BLaER1 treated with 17β-estradiol and CSF1 and Interleukin-3, amounts not matched to agents 10 nM and 100 nM (cell line): ENCODE results near the gene FOXP1.
A peak's percentile ranks its signal among the peaks of the same experiment; 100 is the strongest.

Source experiments
- H3K27ac ChIP-seq, 11 experiments: shearing (Covaris generic); formaldehyde crosslinking; 2 replicates each; pipeline ENCODE4 v1.8.1; 2022
- H3K27me3 ChIP-seq, 11 experiments: shearing (Covaris generic); formaldehyde crosslinking; 2 replicates each; pipeline ENCODE4 v1.8.1; 2022
- H3K36me3 ChIP-seq, 11 experiments: shearing (Covaris generic); formaldehyde crosslinking; 2 replicates each; pipeline ENCODE4 v1.8.1; 2022
- H3K4me1 ChIP-seq, 10 experiments: shearing (Covaris generic); formaldehyde crosslinking; 2 replicates each; pipeline ENCODE4 v1.8.1; 2022
- H3K4me2 ChIP-seq, 11 experiments: shearing (Covaris generic); formaldehyde crosslinking; 2 replicates each; pipeline ENCODE4 v1.8.1; 2022
- H3K4me3 ChIP-seq, 10 experiments: shearing (Covaris generic); formaldehyde crosslinking; 2 replicates each; pipeline ENCODE4 v1.8.1; 2022
- H3K9ac ChIP-seq, 11 experiments: shearing (Covaris generic); formaldehyde crosslinking; 2 replicates each; pipeline ENCODE4 v1.8.1; 2022
- H3K9me3 ChIP-seq, 11 experiments: shearing (Covaris generic); formaldehyde crosslinking; replicated peaks in 1 of 11; 2 replicates each; pipeline ENCODE4 v1.8.1; 2022
- H4K20me1 ChIP-seq, 11 experiments: shearing (Covaris generic); formaldehyde crosslinking; 2 replicates each; pipeline ENCODE4 v1.8.1; 2022
- Cebpa-rat ChIP-seq, 11 experiments: shearing (Covaris generic); IDR thresholded peaks; 2 replicates each; pipeline ENCODE4 v1.8.1; 2022

The FOXP1 gene

GRCh38 chr3:71447803-71448202, 135.7 kb downstream of the FOXP1 start:
- H3K9me3 ChIP-seq: no peaks in the 10 kb centered on the region
- H4K20me1 ChIP-seq: no peaks in the 10 kb centered on the region
- TF ChIP-seq Cebpa-rat (IDR thresholded peaks at IDR 0.05): no peak
- no peak overlapping the region for H3K9ac ChIP-seq
- H3K4me1 ChIP-seq: peaks cover 49 to 59% (median 55%) of the 10 kb centered on the region in 10 experiments
- H3K36me3 ChIP-seq: no peaks in the 10 kb centered on the region
- H3K4me2 ChIP-seq: peak overlapping the region; percentile 51 to 95 (median 86); a peak in 20 of 22 replicates
- no peak overlapping the region for H3K4me3 ChIP-seq
- H3K27ac ChIP-seq: peak overlapping the region in 4 of 11 experiments; percentile 7 to 95 (median 56); a peak in 5 of 22 replicates
- H3K27me3 ChIP-seq: peaks cover 0 to 3% (median under 1%) of the 10 kb centered on the region in 11 experiments; a peak in 8 of 22 replicates

- Histone ChIP-seq H3K36me3 (no peaks in the 10 kb centered on the region), H3K27ac (peak overlapping the region in 9 of 11 experiments; percentile 2 to 97 (median 90); a peak in 13 of 22 replicates), H3K9ac (no peak overlapping the region), H4K20me1 (no peaks in the 10 kb centered on the region), H3K4me2 (peak overlapping the region; percentile 51 to 95 (median 86); a peak in 21 of 22 replicates), H3K27me3 (no peaks in the 10 kb centered on the region), H3K4me1 (peaks cover 55 to 65% (median 61%) of the 10 kb centered on the region in 10 experiments), H3K4me3 (no peak overlapping the region), H3K9me3 (no peaks in the 10 kb centered on the region)
- TF ChIP-seq Cebpa-rat (IDR thresholded peaks at IDR 0.05): no peak
These were observed 136.3 kb downstream of the FOXP1 start for GRCh38 chr3:71447197-71447596.

GRCh38 chr3:71446734-71447133, 136.8 kb downstream of the FOXP1 start:
- TF ChIP-seq Cebpa-rat (IDR thresholded peaks at IDR 0.05): no peak
- Histone ChIP-seq H3K4me3 (no peak overlapping the region), H3K27ac (peak overlapping the region in 9 of 11 experiments; percentile 2 to 97 (median 90); a peak in 15 of 22 replicates), H3K27me3 (no peaks in the 10 kb centered on the region), H3K9me3 (no peaks in the 10 kb centered on the region), H3K36me3 (no peaks in the 10 kb centered on the region), H3K4me2 (peak overlapping the region; percentile 51 to 95 (median 86); a peak in 21 of 22 replicates), H3K4me1 (peaks cover 60 to 70% (median 65%) of the 10 kb centered on the region in 10 experiments), H3K9ac (peak overlapping the region in 1 of 11 experiments; percentile 24; a peak in 1 of 22 replicates), H4K20me1 (no peaks in the 10 kb centered on the region)

- H3K9me3 ChIP-seq: no peaks in the 10 kb centered on the region
- H3K36me3 ChIP-seq: no peaks in the 10 kb centered on the region
- no peaks in the 10 kb centered on the region for H3K27me3 ChIP-seq
- peak overlapping the region; percentile 81 to 95 (median 89) for H3K4me2 ChIP-seq
- H3K27ac ChIP-seq: peak overlapping the region in 10 of 11 experiments; percentile 89 to 97 (median 94); a peak in 20 of 22 replicates
- no peak for TF ChIP-seq Cebpa-rat (IDR thresholded peaks at IDR 0.05)
- peaks cover 64 to 74% (median 70%) of the 10 kb centered on the region in 10 experiments for H3K4me1 ChIP-seq
- no peaks in the 10 kb centered on the region for H4K20me1 ChIP-seq
- no peak overlapping the region for H3K4me3 ChIP-seq
- H3K9ac ChIP-seq: peak overlapping the region in 4 of 11 experiments; percentile 14 to 83 (median 54); a peak in 1 of 22 replicates
These were observed 137.3 kb downstream of the FOXP1 start for GRCh38 chr3:71446260-71446659.

- Histone ChIP-seq H3K9ac (peak overlapping the region; percentile 74 to 83 (median 79); a peak in 21 of 22 replicates), H3K27me3 (no peaks in the 10 kb centered on the region), H3K4me3 (peak overlapping the region in 7 of 10 experiments; percentile 14 to 47 (median 36); a peak in 8 of 20 replicates), H3K36me3 (no peaks in the 10 kb centered on the region), H3K4me1 (peaks cover 78 to 85% (median 82%) of the 10 kb centered on the region in 10 experiments), H3K9me3 (no peaks in the 10 kb centered on the region), H4K20me1 (no peaks in the 10 kb centered on the region), H3K27ac (peak overlapping the region; percentile 87 to 97 (median 94)), H3K4me2 (peak overlapping the region; percentile 81 to 95 (median 89))
- TF ChIP-seq Cebpa-rat (IDR thresholded peaks at IDR 0.05): no peak
These were observed 138.7 kb downstream of the FOXP1 start for GRCh38 chr3:71444861-71445259.

- H3K9me3 ChIP-seq: no peaks in the 10 kb centered on the region
- no peaks in the 10 kb centered on the region for H4K20me1 ChIP-seq
- peaks cover 85 to 91% (median 88%) of the 10 kb centered on the region in 10 experiments for H3K4me1 ChIP-seq
- TF ChIP-seq Cebpa-rat (IDR thresholded peaks at IDR 0.05): peak in 2 of 11 experiments; percentile 16 to 36; a peak in 1 of 22 replicates
- H3K27me3 ChIP-seq: no peaks in the 10 kb centered on the region
- peak overlapping the region; percentile 74 to 83 (median 79) for H3K9ac ChIP-seq
- H3K36me3 ChIP-seq: no peaks in the 10 kb centered on the region
- H3K27ac ChIP-seq: peak overlapping the region; percentile 87 to 97 (median 94)
- peak overlapping the region in 8 of 10 experiments; percentile 14 to 47 (median 34); a peak in 9 of 20 replicates for H3K4me3 ChIP-seq
- H3K4me2 ChIP-seq: peak overlapping the region; percentile 81 to 95 (median 89)
These were observed 139.3 kb downstream of the FOXP1 start for GRCh38 chr3:71444028-71444860.

- H3K4me2 ChIP-seq: peak overlapping the region; percentile 81 to 95 (median 89)
- no peaks in the 10 kb centered on the region for H4K20me1 ChIP-seq
- TF ChIP-seq Cebpa-rat (IDR thresholded peaks at IDR 0.05): no peak
- H3K4me1 ChIP-seq: peaks cover 91 to 97% (median 94%) of the 10 kb centered on the region in 10 experiments
- no peaks in the 10 kb centered on the region for H3K9me3 ChIP-seq
- peak overlapping the region in 5 of 10 experiments; percentile 1 to 21 (median 14); a peak in 5 of 20 replicates for H3K4me3 ChIP-seq
- peak overlapping the region; percentile 74 to 83 (median 79) for H3K9ac ChIP-seq
- H3K27me3 ChIP-seq: no peaks in the 10 kb centered on the region
- H3K27ac ChIP-seq: peak overlapping the region; percentile 87 to 97 (median 94)
- H3K36me3 ChIP-seq: no peaks in the 10 kb centered on the region
These were observed 140.2 kb downstream of the FOXP1 start for GRCh38 chr3:71443332-71443731.

GRCh38 chr3:71442652-71443042, 140.9 kb downstream of the FOXP1 start:
- H3K27me3 ChIP-seq: no peaks in the 10 kb centered on the region
- H3K4me1 ChIP-seq: peaks cover 84 to 99% (median 94%) of the 10 kb centered on the region in 10 experiments
- H3K9ac ChIP-seq: peak overlapping the region in 10 of 11 experiments; percentile 50 to 83 (median 78); a peak in 20 of 22 replicates
- no peaks in the 10 kb centered on the region for H4K20me1 ChIP-seq
- H3K4me2 ChIP-seq: peak overlapping the region; percentile 81 to 95 (median 89)
- peak overlapping the region; percentile 87 to 97 (median 94); a peak in 21 of 22 replicates for H3K27ac ChIP-seq
- no peak for TF ChIP-seq Cebpa-rat (IDR thresholded peaks at IDR 0.05)
- H3K36me3 ChIP-seq: no peaks in the 10 kb centered on the region
- peak overlapping the region in 5 of 10 experiments; percentile 10 to 42 (median 25); a peak in 10 of 20 replicates for H3K4me3 ChIP-seq
- no peaks in the 10 kb centered on the region for H3K9me3 ChIP-seq
